HepG2 (cell line): Measurements from ENCODE around the gene UBR4. TPM values are rescaled to one million over a fixed set of nuclear protein-coding genes. Genes with fewer than 3 reads are reported as not detected.

ENCODE experiments used
- ASH2L ChIP-seq: fragments of 300-600, 200-600 bp; sonication (generic); IDR thresholded peaks from 2 replicates; pipeline ENCODE4 v1.7.0; 2017; ENCODE audit warnings: low read depth, mild to moderate bottlenecking, moderate library complexity, mixed read lengths, low read length; ENCODE audit not compliant: insufficient read length
- ATRX ChIP-seq: sonication (generic); formaldehyde crosslinking; IDR thresholded peaks from 2 replicates; pipeline ENCODE4 v1.4.0; 2020; ENCODE audit warnings: missing genetic modification reagents, borderline replicate concordance
- CBX1 ChIP-seq: IDR thresholded peaks from one replicate; pipeline ENCODE4 v1.6.1; 2016; ENCODE audit warnings: antibody characterized with exemption, low read depth
- GATAD2A ChIP-seq: IDR thresholded peaks from 2 replicates; pipeline ENCODE4 v1.6.1; 2016
- HNF4A ChIP-seq: sonication (generic); formaldehyde crosslinking; IDR thresholded peaks from 2 replicates; pipeline ENCODE4 v1.4.0; 2020; ENCODE audit warnings: missing genetic modification reagents
- KMT2B ChIP-seq: IDR thresholded peaks from 2 replicates; pipeline ENCODE4 v1.6.1; 2016; ENCODE audit warnings: missing genetic modification reagents, missing compliant biosample characterization
- NCOA1 ChIP-seq: sonication (generic); formaldehyde crosslinking; IDR thresholded peaks from 2 replicates; pipeline ENCODE4 v1.9.0; 2021; ENCODE audit warnings: missing genetic modification reagents
- NCOA2 ChIP-seq: sonication (generic); formaldehyde crosslinking; IDR thresholded peaks from 2 replicates; pipeline ENCODE4 v1.8.0; 2022; ENCODE audit warnings: inconsistent platforms
- PPARG ChIP-seq: conservative IDR thresholded peaks from 2 replicates; pipeline ENCODE4 v1.6.1; 2016; ENCODE audit warnings: missing biosample characterization, missing genetic modification reagents
- RXRB ChIP-seq: IDR thresholded peaks from 2 replicates; pipeline ENCODE4 v1.6.1; 2016; ENCODE audit warnings: borderline replicate concordance, missing genetic modification reagents, missing compliant biosample characterization
- SMARCE1 ChIP-seq: fragments of 450-650 bp; IDR thresholded peaks from 2 replicates; pipeline ENCODE4 v1.6.1; 2017; ENCODE audit warnings: borderline replicate concordance
- SOX13 ChIP-seq, 3 experiments: fragments of 450-650 bp in 1 of 3; sonication (generic) in 1 of 3; formaldehyde crosslinking in 1 of 3; IDR thresholded peaks in 2 of 3; conservative IDR thresholded peaks in 1 of 3; 2 replicates each; pipeline versions ENCODE4 v1.5.0 to v1.6.1; 2016 to 2020; ENCODE audit warnings: antibody characterized with exemption in 1 of 3, mild to moderate bottlenecking in 1 of 3, missing compliant biosample characterization in 1 of 3, missing genetic modification reagents in 1 of 3, moderate library complexity in 1 of 3
- TARDBP ChIP-seq: sonication (generic); formaldehyde crosslinking; IDR thresholded peaks from 2 replicates; pipeline ENCODE4 v1.8.0; 2022; ENCODE audit warnings: mild to moderate bottlenecking, missing genetic modification reagents
- ZFP41 ChIP-seq: sonication (generic); formaldehyde crosslinking; IDR thresholded peaks from 2 replicates; pipeline ENCODE4 v1.4.0; 2020; ENCODE audit warnings: mild to moderate bottlenecking, missing genetic modification reagents, borderline replicate concordance
- ZNF772 ChIP-seq: sonication (generic); formaldehyde crosslinking; IDR thresholded peaks from 2 replicates; pipeline ENCODE4 v1.5.0; 2020; ENCODE audit warnings: mild to moderate bottlenecking, missing genetic modification reagents
- ZNF788 ChIP-seq: sonication (generic); formaldehyde crosslinking; IDR thresholded peaks from 2 replicates; pipeline ENCODE4 v1.5.0; 2020; ENCODE audit warnings: mild to moderate bottlenecking, missing genetic modification reagents, borderline replicate concordance
- ZNF891 ChIP-seq: sonication (generic); formaldehyde crosslinking; IDR thresholded peaks from 2 replicates; pipeline ENCODE4 v1.5.0; 2020; ENCODE audit warnings: mild to moderate bottlenecking, missing genetic modification reagents
- polyA plus RNA-seq, 8 experiments: library from polyadenylated mRNA; depleted of rRNA in 3 of 8; stranded (reverse) in 7 of 8; unstranded in 1 of 8; fragments of >200 nt; fragmentation: Illumina TruSeq in 4 of 8; extraction: Trizol in 4 of 8; gene quantifications; 2 replicates each; pipeline versions ENCODE4 v1.2.1 to v1.2.3, GENCODE V29; 2011 to 2016; ENCODE audit warnings: low read depth in 4 of 8, missing spikeins in 1 of 8, mixed read lengths in 1 of 8; ENCODE audit not compliant: insufficient read depth in 1 of 8
- total RNA-seq, 5 experiments: library from RNA; depleted of rRNA; stranded (reverse); fragments of >200 nt; fragmentation: Illumina TruSeq; extraction: Trizol; gene quantifications; 2 replicates each; pipeline ENCODE4 v1.2.3, GENCODE V29; 2016; ENCODE audit warnings: low read depth in 1 of 5
- TF ChIP-seq, protein P1 (sequence below): sonication (generic); formaldehyde crosslinking; IDR thresholded peaks from 2 replicates; pipeline ENCODE4 v1.8.0; 2022; ENCODE audit warnings: missing genetic modification reagents, mild to moderate bottlenecking, moderate library complexity, borderline replicate concordance
- TF ChIP-seq, protein P2 (sequence below): IDR thresholded peaks from 2 replicates; pipeline ENCODE4 v1.6.1; 2012; ENCODE audit warnings: inconsistent platforms
- TF ChIP-seq, protein P3 (sequence below): sonication (generic); formaldehyde crosslinking; IDR thresholded peaks from 2 replicates; pipeline ENCODE4 v1.5.0; 2020; ENCODE audit warnings: mild to moderate bottlenecking, missing genetic modification reagents, borderline replicate concordance

UBR4 gene
- total and polyA plus RNA-seq, 2 of the 13 experiments (the other 11 are each of a cell fraction or from before 2014, with no cell fraction given), result 59.1 to 106 TPM

DNA sequence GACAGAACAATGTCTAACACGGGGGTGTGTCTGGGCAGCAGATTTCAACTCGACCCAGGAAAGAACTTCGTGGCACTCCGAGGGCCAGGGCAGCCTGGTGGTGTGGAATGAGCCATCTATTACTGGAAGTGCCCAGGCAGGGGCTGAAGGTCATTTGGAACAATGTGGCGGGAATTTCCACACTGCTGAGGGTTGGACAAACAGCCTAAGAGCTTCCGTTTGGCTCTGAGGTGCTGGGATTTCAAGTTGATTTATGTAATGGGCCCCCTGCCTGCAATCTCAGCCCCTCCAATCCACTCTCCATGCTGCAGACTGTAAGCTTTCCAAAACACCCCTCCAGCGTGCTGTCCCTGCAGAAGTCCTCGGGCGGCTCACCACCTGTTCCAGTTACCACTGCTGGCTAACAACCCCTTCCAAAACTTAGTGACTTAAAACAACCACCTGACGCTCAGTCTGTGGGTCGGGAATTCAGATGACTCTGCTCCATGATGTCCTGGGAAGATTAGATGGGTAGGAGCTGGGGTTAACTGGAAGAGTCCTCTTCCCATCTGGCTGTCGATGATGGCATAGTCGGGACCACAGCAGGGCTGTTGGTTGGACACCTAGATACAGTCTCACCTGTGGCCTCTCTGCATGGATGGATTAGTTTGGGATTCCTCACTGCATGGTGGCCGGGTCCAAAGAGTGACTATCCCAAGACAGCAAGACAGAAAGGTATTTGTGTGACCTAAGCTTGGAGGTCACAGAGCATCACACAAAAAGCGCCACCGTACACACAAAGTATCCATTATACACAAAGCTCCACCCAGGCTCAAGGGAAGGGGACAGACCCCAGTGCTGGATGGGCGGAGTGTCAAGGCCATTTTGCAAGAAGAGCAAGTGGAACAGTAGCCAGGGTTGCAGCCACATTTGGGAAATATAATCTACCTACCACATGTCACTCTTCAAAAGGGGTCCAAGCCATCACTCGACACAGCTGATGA lies 163.9 kb downstream of the UBR4 start (continued):
- TF ChIP-seq NCOA1 (CRISPR knock-in tag) (0 out of 2 replicates have a peak, but pooled peaks have one; percentile 48), PPARG (peak; percentile 39; the same call in 1 of the 2 replicates), SMARCE1 (no peak), HNF4A (CRISPR knock-in tag) (peak; percentile 80), ASH2L (peak; percentile 56), GATAD2A (CRISPR knock-in tag) (peak; percentile 80), NCOA2 (CRISPR knock-in tag) (peak; percentile 80), ZNF788 (CRISPR knock-in tag) (peak; percentile 65; the same call in 1 of the 2 replicates), RXRB (CRISPR knock-in tag) (peak; percentile 82), CBX1 (no peak), SOX13 (IDR thresholded peaks at IDR 0.05) (peak; percentile 37; the same call in 1 of the 2 replicates), SOX13 (CRISPR knock-in tag; conservative IDR thresholded peaks at IDR 0.05 in 1 of 2, IDR thresholded peaks at IDR 0.05 in 1 of 2) (peak in 1 of 2 experiments; percentile 87; a peak in 2 of 4 replicates), ZNF891 (CRISPR knock-in tag) (0 out of 2 replicates have a peak, but pooled peaks have one; percentile 61), TARDBP (CRISPR knock-in tag) (peak; percentile 32; the same call in 1 of the 2 replicates), ATRX (CRISPR knock-in tag) (no peak), KMT2B (CRISPR knock-in tag) (peak; percentile 23; the same call in 1 of the 2 replicates), ZFP41 (no peak), ZNF772 (CRISPR knock-in tag) (0 out of 2 replicates have a peak, but pooled peaks have one; percentile 32)
- TF ChIP-seq, protein P1, sequence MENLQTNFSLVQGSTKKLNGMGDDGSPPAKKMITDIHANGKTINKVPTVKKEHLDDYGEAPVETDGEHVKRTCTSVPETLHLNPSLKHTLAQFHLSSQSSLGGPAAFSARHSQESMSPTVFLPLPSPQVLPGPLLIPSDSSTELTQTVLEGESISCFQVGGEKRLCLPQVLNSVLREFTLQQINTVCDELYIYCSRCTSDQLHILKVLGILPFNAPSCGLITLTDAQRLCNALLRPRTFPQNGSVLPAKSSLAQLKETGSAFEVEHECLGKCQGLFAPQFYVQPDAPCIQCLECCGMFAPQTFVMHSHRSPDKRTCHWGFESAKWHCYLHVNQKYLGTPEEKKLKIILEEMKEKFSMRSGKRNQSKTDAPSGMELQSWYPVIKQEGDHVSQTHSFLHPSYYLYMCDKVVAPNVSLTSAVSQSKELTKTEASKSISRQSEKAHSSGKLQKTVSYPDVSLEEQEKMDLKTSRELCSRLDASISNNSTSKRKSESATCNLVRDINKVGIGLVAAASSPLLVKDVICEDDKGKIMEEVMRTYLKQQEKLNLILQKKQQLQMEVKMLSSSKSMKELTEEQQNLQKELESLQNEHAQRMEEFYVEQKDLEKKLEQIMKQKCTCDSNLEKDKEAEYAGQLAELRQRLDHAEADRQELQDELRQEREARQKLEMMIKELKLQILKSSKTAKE (CRISPR knock-in tag), result peak; percentile 32; the same call in 1 of the 2 replicates
- TF ChIP-seq, protein P2, sequence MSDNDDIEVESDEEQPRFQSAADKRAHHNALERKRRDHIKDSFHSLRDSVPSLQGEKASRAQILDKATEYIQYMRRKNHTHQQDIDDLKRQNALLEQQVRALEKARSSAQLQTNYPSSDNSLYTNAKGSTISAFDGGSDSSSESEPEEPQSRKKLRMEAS, result peak; percentile 64
- TF ChIP-seq, protein P3, sequence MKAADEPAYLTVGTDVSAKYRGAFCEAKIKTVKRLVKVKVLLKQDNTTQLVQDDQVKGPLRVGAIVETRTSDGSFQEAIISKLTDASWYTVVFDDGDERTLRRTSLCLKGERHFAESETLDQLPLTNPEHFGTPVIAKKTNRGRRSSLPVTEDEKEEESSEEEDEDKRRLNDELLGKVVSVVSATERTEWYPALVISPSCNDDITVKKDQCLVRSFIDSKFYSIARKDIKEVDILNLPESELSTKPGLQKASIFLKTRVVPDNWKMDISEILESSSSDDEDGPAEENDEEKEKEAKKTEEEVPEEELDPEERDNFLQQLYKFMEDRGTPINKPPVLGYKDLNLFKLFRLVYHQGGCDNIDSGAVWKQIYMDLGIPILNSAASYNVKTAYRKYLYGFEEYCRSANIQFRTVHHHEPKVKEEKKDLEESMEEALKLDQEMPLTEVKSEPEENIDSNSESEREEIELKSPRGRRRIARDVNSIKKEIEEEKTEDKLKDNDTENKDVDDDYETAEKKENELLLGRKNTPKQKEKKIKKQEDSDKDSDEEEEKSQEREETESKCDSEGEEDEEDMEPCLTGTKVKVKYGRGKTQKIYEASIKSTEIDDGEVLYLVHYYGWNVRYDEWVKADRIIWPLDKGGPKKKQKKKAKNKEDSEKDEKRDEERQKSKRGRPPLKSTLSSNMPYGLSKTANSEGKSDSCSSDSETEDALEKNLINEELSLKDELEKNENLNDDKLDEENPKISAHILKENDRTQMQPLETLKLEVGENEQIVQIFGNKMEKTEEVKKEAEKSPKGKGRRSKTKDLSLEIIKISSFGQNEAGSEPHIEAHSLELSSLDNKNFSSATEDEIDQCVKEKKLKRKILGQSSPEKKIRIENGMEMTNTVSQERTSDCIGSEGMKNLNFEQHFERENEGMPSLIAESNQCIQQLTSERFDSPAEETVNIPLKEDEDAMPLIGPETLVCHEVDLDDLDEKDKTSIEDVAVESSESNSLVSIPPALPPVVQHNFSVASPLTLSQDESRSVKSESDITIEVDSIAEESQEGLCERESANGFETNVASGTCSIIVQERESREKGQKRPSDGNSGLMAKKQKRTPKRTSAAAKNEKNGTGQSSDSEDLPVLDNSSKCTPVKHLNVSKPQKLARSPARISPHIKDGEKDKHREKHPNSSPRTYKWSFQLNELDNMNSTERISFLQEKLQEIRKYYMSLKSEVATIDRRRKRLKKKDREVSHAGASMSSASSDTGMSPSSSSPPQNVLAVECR, result peak; percentile 38; the same call in 1 of the 2 replicates
